GM19099 (cell line): ENCODE data around the gene ATN1.

Experiments used
- POLR2A ChIP-seq: IDR thresholded peaks from 3 replicates; pipeline ENCODE4 v1.6.1; 2011; ENCODE audit warnings: low read depth; ENCODE audit not compliant: insufficient read length; ENCODE audit errors: extremely low read depth

The ATN1 gene

DNA sequence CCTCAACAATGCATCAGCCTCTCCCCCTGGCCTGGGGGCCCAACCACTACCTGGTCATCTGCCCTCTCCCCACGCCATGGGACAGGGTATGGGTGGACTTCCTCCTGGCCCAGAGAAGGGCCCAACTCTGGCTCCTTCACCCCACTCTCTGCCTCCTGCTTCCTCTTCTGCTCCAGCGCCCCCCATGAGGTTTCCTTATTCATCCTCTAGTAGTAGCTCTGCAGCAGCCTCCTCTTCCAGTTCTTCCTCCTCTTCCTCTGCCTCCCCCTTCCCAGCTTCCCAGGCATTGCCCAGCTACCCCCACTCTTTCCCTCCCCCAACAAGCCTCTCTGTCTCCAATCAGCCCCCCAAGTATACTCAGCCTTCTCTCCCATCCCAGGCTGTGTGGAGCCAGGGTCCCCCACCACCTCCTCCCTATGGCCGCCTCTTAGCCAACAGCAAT lies 8.5 kb downstream of the ATN1 start:
- no peak for TF ChIP-seq POLR2A

DNA sequence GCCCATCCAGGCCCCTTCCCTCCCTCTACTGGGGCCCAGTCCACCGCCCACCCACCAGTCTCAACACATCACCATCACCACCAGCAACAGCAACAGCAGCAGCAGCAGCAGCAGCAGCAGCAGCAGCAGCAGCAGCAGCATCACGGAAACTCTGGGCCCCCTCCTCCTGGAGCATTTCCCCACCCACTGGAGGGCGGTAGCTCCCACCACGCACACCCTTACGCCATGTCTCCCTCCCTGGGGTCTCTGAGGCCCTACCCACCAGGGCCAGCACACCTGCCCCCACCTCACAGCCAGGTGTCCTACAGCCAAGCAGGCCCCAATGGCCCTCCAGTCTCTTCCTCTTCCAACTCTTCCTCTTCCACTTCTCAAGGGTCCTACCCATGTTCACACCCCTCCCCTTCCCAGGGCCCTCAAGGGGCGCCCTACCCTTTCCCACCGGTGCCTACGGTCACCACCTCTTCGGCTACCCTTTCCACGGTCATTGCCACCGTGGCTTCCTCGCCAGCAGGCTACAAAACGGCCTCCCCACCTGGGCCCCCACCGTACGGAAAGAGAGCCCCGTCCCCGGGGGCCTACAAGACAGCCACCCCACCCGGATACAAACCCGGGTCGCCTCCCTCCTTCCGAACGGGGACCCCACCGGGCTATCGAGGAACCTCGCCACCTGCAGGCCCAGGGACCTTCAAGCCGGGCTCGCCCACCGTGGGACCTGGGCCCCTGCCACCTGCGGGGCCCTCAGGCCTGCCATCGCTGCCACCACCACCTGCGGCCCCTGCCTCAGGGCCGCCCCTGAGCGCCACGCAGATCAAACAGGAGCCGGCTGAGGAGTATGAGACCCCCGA lies 9.1 kb downstream of the ATN1 start:
- TF ChIP-seq POLR2A, result no peak

DNA sequence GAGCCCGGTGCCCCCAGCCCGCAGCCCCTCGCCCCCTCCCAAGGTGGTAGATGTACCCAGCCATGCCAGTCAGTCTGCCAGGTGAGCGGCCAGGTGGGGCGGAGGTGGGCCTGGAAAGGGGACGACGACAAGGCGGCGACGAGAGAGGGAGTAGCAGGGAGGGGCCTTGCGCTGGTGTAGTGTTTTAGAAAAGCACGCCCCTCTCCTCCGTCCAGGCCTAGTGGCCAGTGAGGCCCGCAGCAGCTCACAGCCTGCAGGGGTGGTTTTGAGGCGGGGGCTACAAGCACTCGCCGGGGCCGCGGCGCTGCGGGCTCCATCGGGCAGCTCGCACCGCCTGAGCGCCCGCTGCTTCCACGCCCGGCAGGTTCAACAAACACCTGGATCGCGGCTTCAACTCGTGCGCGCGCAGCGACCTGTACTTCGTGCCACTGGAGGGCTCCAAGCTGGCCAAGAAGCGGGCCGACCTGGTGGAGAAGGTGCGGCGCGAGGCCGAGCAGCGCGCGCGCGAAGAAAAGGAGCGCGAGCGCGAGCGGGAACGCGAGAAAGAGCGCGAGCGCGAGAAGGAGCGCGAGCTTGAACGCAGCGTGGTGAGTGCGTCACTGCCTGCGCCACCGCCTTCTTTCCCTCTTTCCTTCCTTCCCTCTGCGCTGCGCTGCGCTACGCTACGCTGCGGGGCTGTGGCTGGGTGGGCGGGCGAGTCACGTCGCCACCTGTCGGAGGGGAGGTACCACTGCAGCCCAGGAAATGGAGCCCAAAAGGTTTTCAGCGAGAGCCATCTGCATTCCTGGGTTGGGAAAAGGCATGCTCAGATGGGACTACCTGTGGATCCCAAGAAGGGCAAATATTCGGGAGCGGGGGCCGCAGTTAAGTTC lies 10.0 kb downstream of the ATN1 start:
- TF ChIP-seq POLR2A, result peak; percentile 87

DNA sequence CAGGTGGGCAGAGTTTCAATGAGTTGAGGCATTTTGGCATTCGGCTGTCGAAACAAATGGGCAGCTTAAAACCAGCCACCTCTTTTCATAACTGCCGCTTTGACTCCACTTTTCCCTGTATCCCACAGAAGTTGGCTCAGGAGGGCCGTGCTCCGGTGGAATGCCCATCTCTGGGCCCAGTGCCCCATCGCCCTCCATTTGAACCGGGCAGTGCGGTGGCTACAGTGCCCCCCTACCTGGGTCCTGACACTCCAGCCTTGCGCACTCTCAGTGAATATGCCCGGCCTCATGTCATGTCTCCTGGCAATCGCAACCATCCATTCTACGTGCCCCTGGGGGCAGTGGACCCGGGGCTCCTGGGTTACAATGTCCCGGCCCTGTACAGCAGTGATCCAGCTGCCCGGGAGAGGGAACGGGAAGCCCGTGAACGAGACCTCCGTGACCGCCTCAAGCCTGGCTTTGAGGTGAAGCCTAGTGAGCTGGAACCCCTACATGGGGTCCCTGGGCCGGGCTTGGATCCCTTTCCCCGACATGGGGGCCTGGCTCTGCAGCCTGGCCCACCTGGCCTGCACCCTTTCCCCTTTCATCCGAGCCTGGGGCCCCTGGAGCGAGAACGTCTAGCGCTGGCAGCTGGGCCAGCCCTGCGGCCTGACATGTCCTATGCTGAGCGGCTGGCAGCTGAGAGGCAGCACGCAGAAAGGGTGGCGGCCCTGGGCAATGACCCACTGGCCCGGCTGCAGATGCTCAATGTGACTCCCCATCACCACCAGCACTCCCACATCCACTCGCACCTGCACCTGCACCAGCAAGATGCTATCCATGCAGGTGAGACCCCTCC lies 10.8 kb downstream of the ATN1 start:
- TF ChIP-seq POLR2A, result no peak

DNA sequence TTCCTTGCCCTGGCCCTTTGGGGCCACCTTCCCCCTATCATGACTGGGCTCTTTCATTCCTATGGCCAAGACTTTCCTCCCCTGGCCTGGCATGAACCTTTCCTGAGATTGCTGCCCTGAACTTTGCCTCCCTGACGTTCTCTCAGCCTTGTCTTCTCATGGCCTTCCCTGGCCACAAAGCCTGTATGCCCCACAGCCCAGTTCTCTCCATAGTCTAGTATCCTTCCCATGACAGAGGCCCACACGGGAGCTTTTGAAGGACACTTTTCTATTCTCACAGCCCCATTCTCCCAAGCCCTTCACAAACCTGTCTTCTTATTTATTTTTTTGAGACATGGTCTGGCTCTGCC lies 11.4 kb downstream of the ATN1 start:
- no peak for TF ChIP-seq POLR2A

DNA sequence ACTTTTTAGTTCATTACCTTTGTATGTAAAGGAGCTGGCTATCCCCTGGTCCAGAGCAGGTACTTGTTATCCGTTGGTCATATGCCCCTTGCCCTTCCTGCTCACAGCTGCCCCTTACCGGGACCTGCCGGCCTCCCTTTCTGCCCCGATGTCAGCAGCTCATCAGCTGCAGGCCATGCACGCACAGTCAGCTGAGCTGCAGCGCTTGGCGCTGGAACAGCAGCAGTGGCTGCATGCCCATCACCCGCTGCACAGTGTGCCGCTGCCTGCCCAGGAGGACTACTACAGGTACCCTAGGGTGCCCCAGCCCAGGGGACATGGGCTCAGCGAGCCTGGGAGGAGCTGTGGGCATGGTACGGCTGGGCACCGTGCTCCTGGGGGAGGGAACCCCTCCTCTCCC lies 13.5 kb downstream of the ATN1 start:
- no peak for TF ChIP-seq POLR2A

DNA sequence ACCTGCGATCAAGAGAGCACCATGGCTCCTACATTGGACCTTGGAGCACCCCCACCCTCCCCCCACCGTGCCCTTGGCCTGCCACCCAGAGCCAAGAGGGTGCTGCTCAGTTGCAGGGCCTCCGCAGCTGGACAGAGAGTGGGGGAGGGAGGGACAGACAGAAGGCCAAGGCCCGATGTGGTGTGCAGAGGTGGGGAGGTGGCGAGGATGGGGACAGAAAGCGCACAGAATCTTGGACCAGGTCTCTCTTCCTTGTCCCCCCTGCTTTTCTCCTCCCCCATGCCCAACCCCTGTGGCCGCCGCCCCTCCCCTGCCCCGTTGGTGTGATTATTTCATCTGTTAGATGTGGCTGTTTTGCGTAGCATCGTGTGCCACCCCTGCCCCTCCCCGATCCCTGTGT lies 14.0 kb downstream of the ATN1 start:
- TF ChIP-seq POLR2A, result no peak

DNA sequence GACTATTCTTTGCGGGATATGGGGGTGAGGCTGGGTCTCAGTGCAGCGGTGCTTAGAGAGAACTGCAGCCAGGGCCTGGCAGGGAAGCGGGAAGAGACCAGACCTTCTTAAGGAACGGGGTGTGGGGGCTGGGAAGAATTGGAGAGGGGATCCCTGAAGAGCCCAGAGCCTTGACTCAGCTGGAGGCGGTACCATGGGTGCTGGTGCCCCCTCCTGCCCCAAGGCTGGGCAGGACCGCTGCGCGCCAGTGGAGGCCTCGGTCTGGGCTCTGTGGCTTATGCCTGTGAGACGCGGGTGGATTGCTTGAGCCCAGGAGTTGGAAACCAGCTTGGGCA lies 14.5 kb downstream of the ATN1 start:
- TF ChIP-seq POLR2A, result no peak

DNA sequence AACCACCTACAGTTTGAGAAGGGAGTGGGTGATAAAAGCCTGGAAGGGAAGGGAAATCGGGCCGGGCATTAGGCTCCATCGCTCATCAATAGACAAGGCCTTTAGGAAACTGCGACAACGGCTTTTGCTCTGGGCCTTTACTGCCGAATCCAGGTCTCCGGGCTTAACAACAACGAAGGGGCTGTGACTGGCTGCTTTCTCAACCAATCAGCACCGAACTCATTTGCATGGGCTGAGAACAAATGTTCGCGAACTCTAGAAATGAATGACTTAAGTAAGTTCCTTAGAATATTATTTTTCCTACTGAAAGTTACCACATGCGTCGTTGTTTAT lies 15.6 kb downstream of the ATN1 start:
- TF ChIP-seq POLR2A, result no peak

DNA sequence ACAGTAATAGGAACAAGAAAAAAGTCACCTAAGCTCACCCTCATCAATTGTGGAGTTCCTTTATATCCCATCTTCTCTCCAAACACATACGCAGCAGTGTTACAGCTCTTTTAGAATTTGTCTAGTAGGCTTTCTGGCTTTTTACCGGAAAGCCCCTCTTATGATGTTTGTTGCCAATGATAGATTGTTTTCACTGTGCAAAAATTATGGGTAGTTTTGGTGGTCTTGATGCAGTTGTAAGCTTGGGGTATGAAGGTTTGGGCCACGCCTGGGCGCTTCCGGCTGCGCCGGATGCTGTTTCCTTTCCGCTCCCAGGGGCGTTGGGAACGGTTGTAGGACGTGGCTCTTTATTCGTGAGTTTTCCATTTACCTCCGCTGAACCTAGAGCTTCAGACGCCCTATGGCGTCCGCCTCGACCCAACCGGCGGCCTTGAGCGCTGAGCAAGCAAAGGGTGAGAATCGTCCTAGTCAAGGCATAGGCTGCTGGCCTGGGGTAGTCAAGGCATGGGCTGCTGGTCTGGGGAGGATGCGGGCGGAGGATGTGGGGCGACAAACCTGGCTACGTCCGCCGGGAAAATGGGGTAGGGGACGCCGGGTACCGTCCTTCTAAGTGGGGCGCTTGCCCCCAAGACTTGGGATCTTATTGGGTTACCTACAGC lies 16.1 kb downstream of the ATN1 start, which contains the start of the genes C12orf57 and RNU7-1:
C12orf57 (plus strand) TSS at position 301 of the 659 bp plus-strand sequence; CDS start at position 401, 100 bp downstream.
RNU7-1 (plus strand) TSS at position 95 of the 659 bp plus-strand sequence.
- peak; percentile 99 for TF ChIP-seq POLR2A

DNA sequence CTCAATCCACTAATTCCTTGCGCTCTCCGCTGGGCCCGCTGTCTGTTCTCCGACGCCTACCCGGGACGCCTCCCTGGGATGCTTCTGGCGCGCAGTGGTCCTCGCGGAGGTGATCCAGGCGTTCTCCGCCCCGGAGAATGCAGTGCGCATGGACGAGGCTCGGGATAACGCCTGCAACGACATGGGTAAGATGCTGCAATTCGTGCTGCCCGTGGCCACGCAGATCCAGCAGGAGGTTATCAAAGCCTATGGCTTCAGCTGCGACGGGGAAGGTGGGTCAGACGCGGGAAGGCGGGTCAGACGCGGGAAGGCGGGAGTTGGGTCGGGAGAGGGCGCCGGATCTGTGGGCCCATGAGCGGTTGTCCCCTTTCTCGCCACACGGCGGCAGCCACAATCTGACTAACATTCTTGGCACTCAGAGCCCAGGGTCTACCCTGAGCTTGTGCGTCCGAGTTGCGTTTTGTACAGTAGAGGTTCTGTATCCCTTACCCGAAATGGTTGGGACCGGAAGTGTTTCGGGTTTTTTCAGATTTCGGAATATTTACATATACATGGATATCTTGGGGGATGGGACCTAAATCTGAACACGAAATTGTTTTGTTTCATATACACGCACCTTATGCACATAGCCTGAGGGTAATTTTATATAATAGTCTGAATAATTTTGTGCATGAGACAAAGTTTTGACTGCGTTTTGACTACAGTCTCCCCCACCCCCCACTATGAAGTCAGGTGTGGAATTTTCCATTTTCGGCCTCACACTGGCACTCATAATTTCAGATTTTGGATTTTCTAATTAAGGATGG lies 16.8 kb downstream of the ATN1 start:
- TF ChIP-seq POLR2A, result no peak

DNA sequence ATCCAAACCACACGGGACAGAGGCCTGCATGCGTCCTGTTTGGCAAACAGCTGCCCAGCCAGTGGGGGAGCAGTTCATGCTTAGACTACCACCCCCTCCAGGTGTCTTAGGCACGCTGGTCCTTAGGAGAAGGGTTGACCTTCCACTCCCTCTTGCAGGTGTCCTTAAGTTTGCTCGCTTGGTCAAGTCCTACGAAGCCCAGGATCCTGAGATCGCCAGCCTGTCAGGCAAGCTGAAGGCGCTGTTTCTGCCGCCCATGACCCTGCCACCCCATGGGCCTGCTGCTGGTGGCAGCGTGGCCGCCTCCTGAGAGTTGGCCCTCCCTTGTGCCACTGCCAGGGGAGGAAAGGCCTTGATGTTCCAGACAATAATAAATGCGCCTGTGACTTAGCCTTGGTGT lies 17.9 kb downstream of the ATN1 start:
- TF ChIP-seq POLR2A, result no peak

DNA sequence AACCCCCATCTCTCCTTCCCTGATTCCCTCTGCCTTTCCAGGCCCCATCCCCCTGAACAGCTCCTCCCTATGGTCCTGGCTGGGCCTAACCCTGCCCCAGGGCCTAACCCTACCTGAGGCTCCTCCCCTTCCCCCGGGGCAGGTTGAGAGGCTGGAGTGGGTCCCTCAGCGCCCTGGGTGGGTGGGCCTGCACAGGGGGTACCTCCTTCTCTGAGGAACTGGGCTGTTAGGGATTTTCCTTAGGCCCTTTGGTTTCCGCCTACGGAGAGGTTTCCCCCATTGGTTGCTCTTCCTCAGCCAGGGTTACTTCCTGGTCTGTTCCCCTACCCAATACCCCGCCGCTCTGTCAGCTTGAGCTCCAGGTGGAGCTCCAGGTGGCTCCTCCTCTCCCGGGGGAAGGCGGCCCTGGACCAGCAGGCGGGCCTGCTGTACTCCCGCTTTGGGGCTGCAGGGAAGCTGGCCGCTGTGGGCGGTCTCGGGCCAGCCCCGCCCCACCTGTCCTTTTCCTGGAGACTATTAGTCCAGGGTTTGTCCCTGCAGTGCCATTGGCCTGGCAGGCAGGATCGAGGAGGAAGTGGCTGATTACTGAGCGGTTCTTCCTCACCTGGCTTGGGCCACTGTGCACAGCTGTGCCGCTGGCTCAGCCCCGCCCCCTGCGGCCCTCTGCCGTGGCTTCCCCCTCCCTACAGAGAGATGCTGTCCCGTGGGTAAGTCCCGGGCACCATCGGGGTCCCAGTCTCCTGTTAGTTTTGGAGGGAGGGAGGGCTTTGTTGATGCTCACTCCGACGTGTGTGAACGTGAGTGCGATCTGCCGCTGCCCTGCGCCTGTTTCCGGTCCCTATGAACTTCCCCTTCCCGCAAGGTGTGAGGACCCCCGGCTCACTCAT lies 18.5 kb downstream of the ATN1 start:
- peak; percentile 3 for TF ChIP-seq POLR2A
